Endodermal cell (in vitro differentiated cells): Measurements from ENCODE around the gene CRYBA4. TPM values are rescaled to one million over a fixed set of nuclear protein-coding genes. Genes with fewer than 3 reads are reported as not detected.

Experiments
- DNase-seq: peaks from one replicate; pipeline ENCODE4 v3.0.0-alpha.2; 2017
- H3K27ac ChIP-seq: 2 replicates; pipeline ENCODE4 v1.5.1; 2013; ENCODE audit warnings: mild to moderate bottlenecking, low read depth, low read length, moderate library complexity
- H3K27me3 ChIP-seq: 2 replicates; pipeline ENCODE4 v1.6.1; 2013; ENCODE audit warnings: mild to moderate bottlenecking, low read length, moderate library complexity; ENCODE audit not compliant: insufficient read depth, control insufficient read depth, poor library complexity, severe bottlenecking
- H3K36me3 ChIP-seq: 2 replicates; pipeline ENCODE4 v1.7.0; 2013; ENCODE audit warnings: mild to moderate bottlenecking, low read length, moderate library complexity; ENCODE audit not compliant: control insufficient read depth, insufficient read depth
- H3K4me1 ChIP-seq: one replicate; pipeline ENCODE4 v1.7.0; 2013; ENCODE audit warnings: low read length; ENCODE audit not compliant: control insufficient read depth, insufficient read depth
- H3K4me3 ChIP-seq: 2 replicates; pipeline ENCODE4 v1.5.1; 2013; ENCODE audit warnings: mild to moderate bottlenecking, low read length, moderate library complexity
- H3K9ac ChIP-seq: 2 replicates; pipeline ENCODE4 v1.6.1; 2013; ENCODE audit warnings: mild to moderate bottlenecking, low read length, moderate library complexity; ENCODE audit not compliant: poor library complexity, severe bottlenecking; ENCODE audit errors: extremely low read depth
- H3K9me3 ChIP-seq: 2 replicates; pipeline ENCODE4 v1.6.1; 2013; ENCODE audit warnings: mild to moderate bottlenecking, low read length, moderate library complexity; ENCODE audit not compliant: control insufficient read depth
- H3K27ac Mint-ChIP-seq: 2 replicates; pipeline ENCODE4 v1.8.0; 2020; ENCODE audit warnings: mixed read lengths
- H3K27me3 Mint-ChIP-seq: 2 replicates; pipeline ENCODE4 v1.8.0; 2021; ENCODE audit warnings: mild to moderate bottlenecking, mixed read lengths; ENCODE audit not compliant: insufficient read depth
- H3K36me3 Mint-ChIP-seq: 2 replicates; pipeline ENCODE4 v1.8.0; 2020; ENCODE audit warnings: low read depth, mixed read lengths
- H3K4me1 Mint-ChIP-seq: 2 replicates; pipeline ENCODE4 v1.8.0; 2020; ENCODE audit warnings: mixed read lengths
- H3K4me3 Mint-ChIP-seq: 2 replicates; pipeline ENCODE4 v1.8.0; 2020; ENCODE audit warnings: mild to moderate bottlenecking, moderate library complexity, mixed read lengths
- H3K9me3 Mint-ChIP-seq: 2 replicates; pipeline ENCODE4 v1.8.0; 2020; ENCODE audit warnings: mild to moderate bottlenecking, mixed read lengths
- CTCF ChIP-seq: fragments of 200-600 bp; sonication (generic); conservative IDR thresholded peaks from 2 replicates; pipeline ENCODE4 v1.5.0; 2021; ENCODE audit warnings: antibody characterized with exemption, mild to moderate bottlenecking
- WGBS, 2 experiments: methylation state at CpG; one replicate each; pipeline versions ENCODE4 v1.1.5 to v1.1.7; 2013; ENCODE audit warnings: missing lambda C conversion rate in 2 of 2, mixed read lengths in 1 of 2; ENCODE audit not compliant: insufficient coverage in 1 of 2, insufficient read length in 1 of 2; 5-methylcytosine and 5-hydroxymethylcytosine counted together
- total RNA-seq, 2 donors: library from RNA; stranded (reverse); fragmentation: NEBNext Ultra II Directional in 1 of 2; extraction: Animal tissue kit (Norgen Biotek cat#: 25700) in 1 of 2; gene quantifications; 2 replicates in 1 of 2; 3 replicates in 1 of 2; pipeline ENCODE4 v1.2.1, GENCODE V29; 2021

Gene CRYBA4
- total RNA-seq, 2 donors from 2014 or later = not detected

DNA sequence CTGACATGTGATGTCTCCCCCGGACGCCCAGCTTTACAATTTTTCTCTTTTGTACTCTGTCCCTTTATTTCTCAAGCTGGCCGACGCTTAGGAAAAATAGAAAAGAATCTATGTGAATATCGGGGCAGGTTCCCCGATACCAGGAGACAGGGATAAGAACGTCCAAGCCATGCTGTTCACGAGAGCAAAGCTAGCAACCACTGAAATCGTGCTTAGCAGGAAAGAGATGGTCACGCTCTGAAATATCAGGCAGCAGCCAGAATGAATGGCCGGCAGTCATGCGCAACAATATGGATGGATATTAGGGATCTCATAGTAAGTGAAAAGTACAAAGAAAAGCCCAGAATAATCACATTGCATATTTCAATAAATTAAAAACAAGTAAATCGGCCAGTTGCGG is 7.4 kb upstream of the CRYBA4 start:
- peak overlapping the region; percentile 36 for H3K4me3 Mint-ChIP-seq
- peak; percentile 66 for DNase-seq
- no peaks in the 10 kb centered on the region for H3K36me3 ChIP-seq
- no peak overlapping the region for H3K27ac Mint-ChIP-seq
- no peak overlapping the region for H3K9ac ChIP-seq
- H3K4me1 ChIP-seq = peaks cover 25% of the 10 kb centered on the region
- H3K4me3 ChIP-seq = no peak overlapping the region
- WGBS, 2 experiments = 37 to 41% methylated on average over 7 to 14 of the region's 14 CpGs
- no peak overlapping the region for H3K27ac ChIP-seq
- H3K27me3 Mint-ChIP-seq = peaks cover 2% of the 10 kb centered on the region
- H3K9me3 ChIP-seq = no peaks in the 10 kb centered on the region
- TF ChIP-seq CTCF = no peak
- peaks cover 41% of the 10 kb centered on the region for H3K4me1 Mint-ChIP-seq
- no peaks in the 10 kb centered on the region for H3K36me3 Mint-ChIP-seq
- no peaks in the 10 kb centered on the region for H3K27me3 ChIP-seq
- H3K9me3 Mint-ChIP-seq = no peaks in the 10 kb centered on the region

GRCh38 chr22:26615149-26615548 is 6.6 kb upstream of the CRYBA4 start:
- H3K9ac ChIP-seq = no peak overlapping the region
- H3K9me3 ChIP-seq = no peaks in the 10 kb centered on the region
- WGBS, 2 experiments = 60 to 75% methylated on average over 2 to 4 of the region's 5 CpGs
- no peak overlapping the region for H3K27ac ChIP-seq
- peaks cover 25% of the 10 kb centered on the region for H3K4me1 ChIP-seq
- no peak overlapping the region for H3K4me3 ChIP-seq
- H3K27ac Mint-ChIP-seq = no peak overlapping the region
- H3K36me3 ChIP-seq = no peaks in the 10 kb centered on the region
- H3K27me3 Mint-ChIP-seq = peaks cover 2% of the 10 kb centered on the region
- H3K4me1 Mint-ChIP-seq = peaks cover 41% of the 10 kb centered on the region
- no peaks in the 10 kb centered on the region for H3K27me3 ChIP-seq
- no peak for TF ChIP-seq CTCF
- no peaks in the 10 kb centered on the region for H3K36me3 Mint-ChIP-seq
- H3K9me3 Mint-ChIP-seq = no peaks in the 10 kb centered on the region
- no peak overlapping the region for H3K4me3 Mint-ChIP-seq
- no peak for DNase-seq

DNA sequence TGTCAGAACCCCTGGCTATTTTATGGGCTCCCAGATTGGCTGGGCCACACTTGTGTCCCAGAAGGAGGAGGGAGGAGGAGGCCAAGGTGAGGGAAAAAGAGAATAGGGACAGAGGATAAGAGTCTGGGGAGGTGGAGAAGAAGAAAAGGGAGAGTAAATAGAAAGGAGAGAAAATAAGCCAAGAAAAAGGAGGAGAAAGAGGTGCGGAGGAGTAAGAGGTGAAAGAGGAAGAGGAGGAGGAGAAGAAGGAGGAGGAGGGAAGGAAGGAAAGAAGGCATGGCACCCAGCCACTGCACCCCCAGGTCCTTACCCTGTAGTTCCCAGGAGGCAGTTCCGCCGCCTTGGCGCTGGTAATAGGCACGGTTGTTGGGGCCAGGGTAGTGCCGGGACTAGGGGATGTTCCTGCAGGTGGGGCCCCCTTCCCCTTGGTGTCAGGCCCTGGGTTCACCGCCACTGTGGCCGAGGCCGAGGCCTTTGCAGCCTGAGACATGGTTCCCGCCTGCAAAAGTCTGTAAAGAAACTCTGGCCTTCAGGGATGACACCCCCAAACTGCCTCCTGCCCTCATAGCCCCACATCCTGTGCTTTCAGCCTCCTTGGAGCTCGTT is 5.8 kb upstream of the CRYBA4 start:
- H3K4me3 ChIP-seq = no peak overlapping the region
- Mint-ChIP-seq H3K4me1 (peaks cover 41% of the 10 kb centered on the region), H3K9me3 (no peaks in the 10 kb centered on the region), H3K36me3 (no peaks in the 10 kb centered on the region), H3K27ac (peak overlapping the region; percentile 54), H3K4me3 (no peak overlapping the region), H3K27me3 (peaks cover 2% of the 10 kb centered on the region)
- H3K4me1 ChIP-seq = peaks cover 25% of the 10 kb centered on the region
- peak; percentile 62 for DNase-seq
- H3K9me3 ChIP-seq = no peaks in the 10 kb centered on the region
- 87 to 96% methylated on average over 8 to 11 of the region's 11 CpGs for WGBS, 2 experiments
- no peak overlapping the region for H3K27ac ChIP-seq
- no peak for TF ChIP-seq CTCF
- H3K27me3 ChIP-seq = no peaks in the 10 kb centered on the region
- H3K9ac ChIP-seq = no peak overlapping the region
- H3K36me3 ChIP-seq = no peaks in the 10 kb centered on the region
